ENCODE measurements around the gene TBC1D24.

DNA sequence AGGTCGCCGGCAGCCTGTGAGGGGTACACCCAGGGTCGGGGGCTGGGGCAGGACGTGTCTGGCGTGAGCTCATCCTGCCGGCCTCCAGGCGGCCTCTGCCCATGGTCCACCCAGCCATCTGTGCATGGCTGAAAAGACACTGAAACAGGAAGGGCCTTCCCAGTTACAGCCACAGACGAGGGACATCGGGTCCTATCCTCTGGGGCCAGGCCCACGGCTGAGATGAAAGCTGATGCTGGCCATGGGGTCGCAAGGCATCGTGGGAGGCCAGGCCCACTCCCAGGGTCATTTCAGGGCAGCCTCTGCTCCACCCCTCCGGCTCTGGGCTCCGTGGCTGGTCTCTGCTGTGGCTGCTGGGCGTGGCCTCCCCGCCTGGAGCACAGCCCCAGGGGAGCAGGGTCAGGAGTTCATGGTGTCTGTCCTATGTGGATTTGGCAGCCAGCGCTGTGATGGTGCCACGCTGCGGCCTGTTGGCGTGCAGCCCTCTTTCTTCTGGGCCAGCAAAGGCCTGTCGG is 22.2 kb downstream of the TBC1D24 start:
- TF ChIP-seq, protein P1, sequence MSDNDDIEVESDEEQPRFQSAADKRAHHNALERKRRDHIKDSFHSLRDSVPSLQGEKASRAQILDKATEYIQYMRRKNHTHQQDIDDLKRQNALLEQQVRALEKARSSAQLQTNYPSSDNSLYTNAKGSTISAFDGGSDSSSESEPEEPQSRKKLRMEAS (IDR thresholded peaks at IDR 0.05) = no peak
- TF ChIP-seq, protein P2, sequence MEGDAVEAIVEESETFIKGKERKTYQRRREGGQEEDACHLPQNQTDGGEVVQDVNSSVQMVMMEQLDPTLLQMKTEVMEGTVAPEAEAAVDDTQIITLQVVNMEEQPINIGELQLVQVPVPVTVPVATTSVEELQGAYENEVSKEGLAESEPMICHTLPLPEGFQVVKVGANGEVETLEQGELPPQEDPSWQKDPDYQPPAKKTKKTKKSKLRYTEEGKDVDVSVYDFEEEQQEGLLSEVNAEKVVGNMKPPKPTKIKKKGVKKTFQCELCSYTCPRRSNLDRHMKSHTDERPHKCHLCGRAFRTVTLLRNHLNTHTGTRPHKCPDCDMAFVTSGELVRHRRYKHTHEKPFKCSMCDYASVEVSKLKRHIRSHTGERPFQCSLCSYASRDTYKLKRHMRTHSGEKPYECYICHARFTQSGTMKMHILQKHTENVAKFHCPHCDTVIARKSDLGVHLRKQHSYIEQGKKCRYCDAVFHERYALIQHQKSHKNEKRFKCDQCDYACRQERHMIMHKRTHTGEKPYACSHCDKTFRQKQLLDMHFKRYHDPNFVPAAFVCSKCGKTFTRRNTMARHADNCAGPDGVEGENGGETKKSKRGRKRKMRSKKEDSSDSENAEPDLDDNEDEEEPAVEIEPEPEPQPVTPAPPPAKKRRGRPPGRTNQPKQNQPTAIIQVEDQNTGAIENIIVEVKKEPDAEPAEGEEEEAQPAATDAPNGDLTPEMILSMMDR (IDR thresholded peaks at IDR 0.05 in 2 of 3, conservative IDR thresholded peaks at IDR 0.05 in 1 of 3; ENCODE audit: borderline replicate concordance in 1 of 3, insufficient read depth in 1 of 3, low read depth in 2 of 3, low read length in 2 of 3) = no peak
- TF ChIP-seq SP1 (IDR thresholded peaks at IDR 0.05; ENCODE audit: low read depth) (no peak), POLR2A (IDR thresholded peaks at IDR 0.05; ENCODE audit: borderline replicate concordance, extremely low read depth, insufficient read depth, insufficient read length) (no peak), YY1 (IDR thresholded peaks at IDR 0.05; ENCODE audit: extremely low read depth, insufficient replicate concordance, low read depth, low read length) (no peak), SIN3A (IDR thresholded peaks at IDR 0.05; ENCODE audit: low read depth) (no peak), JUND (IDR thresholded peaks at IDR 0.05) (no peak), EZH2 (IDR thresholded peaks at IDR 0.05) (no peak), RAD21 (IDR thresholded peaks at IDR 0.05; ENCODE audit: low read depth) (no peak), CEBPB (IDR thresholded peaks at IDR 0.05; ENCODE audit: low read depth) (no peak)
